Stimulated activated CD8-positive, alpha-beta memory T cell treated with anti-CD3 and anti-CD28 coated beads, Interleukin-12 subunit alpha, Interleukin-12 subunit beta, amount 100 ng/mL, for 1 hour (primary cell): Measurements from ENCODE around the gene KRT80.
"Not testable (repeated sequence)": the region's sequence is repeated elsewhere in the genome, so short reads cannot be mapped to it uniquely, and the experiment has no call there.

ENCODE experiments used
- DNase-seq: peaks from one replicate; pipeline ENCODE4 v3.0.0-alpha.2; 2020; ENCODE audit warnings: low read depth

The KRT80 gene

GRCh38 chr12:52191841-52192791, at the start of gene KRT80:
KRT80 (minus strand) TSS chr12:52192014; CDS start chr12:52191902, 112 bp downstream.
- DNase-seq: no peak

GRCh38 chr12:52241205-52241842, 49.5 kb upstream of the KRT80 start:
- no peak for DNase-seq

- DNase-seq: not testable (repeated sequence)
Observed at GRCh38 chr12:52240247-52240646, 48.4 kb upstream of the KRT80 start.

DNA sequence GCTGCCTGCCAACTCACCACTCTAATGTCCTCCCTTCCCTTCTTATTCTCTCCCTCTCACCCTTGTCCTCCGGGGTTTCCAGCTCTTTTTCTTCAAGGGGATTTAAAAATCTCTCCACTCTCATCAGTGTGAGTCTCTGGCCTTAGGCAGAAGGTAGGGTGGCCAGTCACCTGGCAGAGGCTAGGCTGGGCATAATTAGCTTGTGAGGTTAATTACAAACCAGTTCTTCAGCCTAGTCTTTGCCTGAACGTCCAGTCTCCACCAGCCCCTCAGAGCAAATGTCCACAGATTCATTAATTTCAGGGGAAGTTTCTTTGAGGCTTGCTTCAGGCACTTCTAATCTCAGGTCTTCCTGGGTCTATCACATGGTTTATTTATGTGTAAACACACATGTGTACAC, 48.0 kb upstream of the KRT80 start:
- DNase-seq: no peak

GRCh38 chr12:52238916-52239646, 47.3 kb upstream of the KRT80 start:
- no peak for DNase-seq

- DNase-seq: no peak
Observed at GRCh38 chr12:52238207-52238840, 46.5 kb upstream of the KRT80 start.

GRCh38 chr12:52236386-52237050, 44.7 kb upstream of the KRT80 start:
- DNase-seq: no peak

DNA sequence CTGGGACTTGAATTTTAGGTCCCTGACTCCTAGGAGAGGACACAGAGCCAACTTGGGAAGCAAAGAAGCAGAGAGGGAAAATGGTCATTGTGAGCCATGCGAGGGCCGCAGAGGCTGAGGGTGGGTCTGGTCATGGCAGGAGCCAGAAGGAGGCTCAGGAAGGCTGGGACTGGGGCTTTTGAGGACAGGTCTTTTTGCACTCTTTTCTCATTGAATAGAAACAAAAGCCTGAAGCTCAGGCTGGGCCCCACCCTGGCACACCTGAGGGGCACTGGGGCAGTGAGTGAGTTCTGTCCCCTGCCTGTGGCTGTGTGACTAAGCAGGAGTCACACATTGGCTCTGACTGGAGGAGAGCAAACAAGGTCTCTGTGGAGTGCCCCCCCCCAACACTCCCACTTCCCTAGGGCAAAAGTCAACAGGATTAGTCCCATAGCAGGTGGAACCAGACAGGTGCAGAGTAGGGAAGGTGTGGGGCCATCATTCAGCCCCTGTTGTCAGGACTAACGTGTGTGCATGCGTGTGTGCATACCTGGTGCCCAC, 44.1 kb upstream of the KRT80 start:
- no peak for DNase-seq

- no peak for DNase-seq
Observed at GRCh38 chr12:52235001-52235764, 43.4 kb upstream of the KRT80 start.

DNA sequence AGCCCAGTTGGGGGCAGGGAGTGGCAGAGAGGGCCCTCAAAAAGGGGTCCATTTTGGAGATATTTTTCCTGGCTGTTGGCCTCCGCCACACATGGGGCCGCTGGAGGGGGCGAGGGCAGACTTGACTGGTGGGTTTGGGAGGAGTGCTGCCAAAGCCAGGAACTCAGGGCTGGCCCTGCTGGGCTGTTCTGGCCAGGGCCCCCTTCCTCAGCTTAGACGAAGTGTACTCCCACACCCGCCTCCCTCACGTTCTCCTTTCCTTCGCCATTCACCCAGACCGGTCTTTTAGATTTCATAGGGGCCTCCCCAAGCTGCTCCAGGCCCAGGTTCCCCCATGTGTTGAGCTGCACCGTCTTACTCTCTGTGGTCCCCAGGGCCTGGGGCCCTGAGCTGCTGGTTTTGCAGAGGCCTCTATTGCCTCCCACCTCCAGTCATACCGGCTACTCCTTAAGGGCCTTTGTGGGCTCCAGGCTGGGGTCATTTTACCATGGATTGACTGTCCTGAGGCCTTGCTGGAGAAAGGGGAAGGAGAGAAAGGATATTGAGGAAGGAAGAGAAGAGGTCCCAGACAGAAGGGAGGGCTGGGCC, 42.5 kb upstream of the KRT80 start:
- DNase-seq: no peak

GRCh38 chr12:52233462-52234207, 41.8 kb upstream of the KRT80 start:
- no peak for DNase-seq

- no peak for DNase-seq
Observed at GRCh38 chr12:52232674-52233461, 41.1 kb upstream of the KRT80 start, which contains the start of gene KRT7. KRT7 (plus strand) TSS chr12:52233243; CDS start chr12:52233297, 54 bp downstream.

GRCh38 chr12:52232203-52232673, 40.4 kb upstream of the KRT80 start:
- no peak for DNase-seq

GRCh38 chr12:52231305-52232202, 39.7 kb upstream of the KRT80 start:
- DNase-seq: no peak

- no peak for DNase-seq
Observed at GRCh38 chr12:52230364-52231281, 38.8 kb upstream of the KRT80 start.

GRCh38 chr12:52229836-52230343, 38.1 kb upstream of the KRT80 start:
- no peak for DNase-seq
